ENCODE data around the gene HBG1.
"Not testable (repeated sequence)": the region's sequence is repeated elsewhere in the genome, so short reads cannot be mapped to it uniquely, and the experiment has no call there.

The HBG1 gene

GRCh38 chr11:5276697-5277096, 27.0 kb upstream of the HBG1 start:
- DNase-seq: no peak

DNA sequence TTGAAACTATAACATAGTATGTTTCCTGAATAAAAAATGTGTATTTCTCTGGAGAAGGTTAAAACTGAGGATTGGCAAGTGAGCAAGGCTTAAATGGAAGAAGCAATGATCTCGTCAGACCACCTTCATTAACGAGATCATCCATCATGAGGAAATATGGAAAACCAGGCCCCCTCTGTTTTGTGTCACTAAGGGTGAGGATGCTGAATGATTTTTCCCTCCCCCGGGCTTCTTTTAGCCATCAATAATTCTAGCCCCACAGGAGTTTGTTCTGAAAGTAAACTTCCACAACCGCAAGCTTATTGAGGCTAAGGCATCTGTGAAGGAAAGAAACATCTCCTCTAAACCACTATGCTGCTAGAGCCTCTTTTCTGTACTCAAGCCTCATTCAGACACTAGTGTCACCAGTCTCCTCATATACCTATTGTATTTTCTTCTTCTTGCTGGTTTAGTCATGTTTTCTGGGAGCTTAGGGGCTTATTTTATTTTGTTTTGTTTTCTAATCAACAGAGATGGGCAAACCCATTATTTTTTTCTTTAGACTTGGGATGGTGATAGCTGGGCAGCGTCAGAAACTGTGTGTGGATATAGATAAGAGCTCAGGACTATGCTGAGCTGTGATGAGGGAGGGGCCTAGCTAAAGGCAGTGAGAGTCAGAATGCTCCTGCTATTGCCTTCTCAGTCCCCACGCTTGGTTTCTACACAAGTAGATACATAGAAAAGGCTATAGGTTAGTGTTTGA, 25.9 kb upstream of the HBG1 start:
- no peak for DNase-seq

GRCh38 chr11:5274395-5274794, 24.7 kb upstream of the HBG1 start:
- no peak for DNase-seq

DNA sequence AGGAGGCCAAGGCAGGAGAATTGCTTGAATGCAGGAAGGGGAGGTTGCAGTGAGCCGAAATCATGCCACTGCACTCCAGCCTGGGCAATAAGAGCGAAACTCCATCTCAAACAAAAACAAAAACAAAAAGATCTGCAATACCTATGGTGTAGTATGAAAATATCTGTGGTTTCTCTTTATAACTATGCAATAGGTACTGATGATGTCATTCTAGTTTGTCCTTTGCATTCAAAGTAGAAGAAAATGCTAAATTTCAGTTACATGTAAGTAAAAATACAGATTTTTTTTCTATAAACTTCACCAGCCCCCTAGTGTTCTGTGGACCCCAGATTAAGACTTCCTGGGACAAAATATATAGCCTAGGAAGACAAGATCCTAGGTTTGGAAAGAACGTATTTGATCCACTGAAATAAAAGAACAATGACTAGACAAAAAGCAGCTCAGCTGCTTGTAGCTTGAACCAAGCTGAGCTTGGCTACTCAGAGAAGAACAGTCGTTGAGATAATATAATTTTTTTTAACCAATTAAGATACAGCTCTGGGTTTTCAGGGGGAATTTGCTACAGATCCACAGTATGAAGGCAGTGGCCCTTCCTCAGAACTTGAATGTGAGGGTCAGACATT, 22.8 kb upstream of the HBG1 start:
- DNase-seq: no peak

DNA sequence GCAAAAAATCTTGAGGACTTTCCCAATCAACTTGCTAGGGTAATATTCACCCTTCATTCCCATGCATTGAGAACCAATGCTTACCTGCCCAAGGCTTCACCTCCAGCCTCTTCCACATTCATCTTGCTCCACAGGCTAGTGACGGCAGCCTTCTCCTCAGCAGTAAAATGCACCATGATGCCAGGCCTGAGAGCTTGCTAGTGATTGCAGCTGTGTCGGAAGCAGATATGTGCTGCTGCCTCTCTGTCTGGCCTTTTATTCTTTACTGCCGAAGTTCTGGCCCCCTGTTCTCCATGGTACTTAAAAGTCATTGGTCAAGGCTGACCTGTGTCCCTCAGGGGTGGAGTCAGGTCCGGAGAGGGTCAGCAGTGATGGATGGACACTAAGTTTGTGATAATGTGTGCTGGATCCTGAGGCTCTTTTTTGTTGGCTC, 20.1 kb upstream of the HBG1 start, which contains the start of gene HBE1:
HBE1 (minus strand) TSS at position 231 of the 433 bp plus-strand sequence; CDS start at position 176, 55 bp downstream.
- DNase-seq: no peak

- DNase-seq: no peak
Measured at GRCh38 chr11:5267033-5267563, 17.4 kb upstream of the HBG1 start.

DNA sequence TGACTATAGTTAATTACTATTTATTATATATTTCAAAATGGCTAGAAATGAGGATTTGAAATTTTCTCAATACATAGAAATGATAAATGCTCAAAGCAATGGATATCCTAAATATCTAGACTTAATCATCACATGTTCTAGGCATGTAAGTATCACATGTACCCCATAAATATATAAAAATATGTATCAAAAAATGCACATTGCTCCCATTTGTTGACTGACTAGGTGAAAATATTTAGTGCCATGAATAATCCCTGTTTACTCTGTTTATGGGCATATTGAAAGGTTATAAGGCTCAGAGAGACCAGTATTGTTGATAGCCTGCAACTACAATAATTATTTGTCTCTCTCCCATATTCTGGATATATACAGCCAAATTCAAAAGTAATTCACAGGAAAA, 17.0 kb upstream of the HBG1 start:
- DNase-seq: no peak

DNA sequence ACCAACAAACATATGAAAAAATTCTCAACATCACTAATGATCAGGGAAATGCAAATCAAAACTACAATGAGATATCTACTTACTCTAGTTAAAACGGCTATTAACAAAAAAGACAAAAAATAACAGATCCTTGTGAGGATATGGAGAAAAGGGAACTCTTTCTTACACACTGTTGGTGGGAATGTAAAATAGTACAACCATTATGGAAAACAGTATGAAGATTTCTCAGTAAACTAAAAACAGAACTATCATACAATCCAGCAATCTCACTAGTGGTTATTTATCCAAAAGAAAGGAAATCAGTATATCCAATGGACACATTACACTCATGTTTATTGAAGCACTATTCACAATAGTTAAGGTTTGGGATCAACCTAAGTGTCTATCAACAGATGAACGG, 16.2 kb upstream of the HBG1 start:
- DNase-seq: no peak

DNA sequence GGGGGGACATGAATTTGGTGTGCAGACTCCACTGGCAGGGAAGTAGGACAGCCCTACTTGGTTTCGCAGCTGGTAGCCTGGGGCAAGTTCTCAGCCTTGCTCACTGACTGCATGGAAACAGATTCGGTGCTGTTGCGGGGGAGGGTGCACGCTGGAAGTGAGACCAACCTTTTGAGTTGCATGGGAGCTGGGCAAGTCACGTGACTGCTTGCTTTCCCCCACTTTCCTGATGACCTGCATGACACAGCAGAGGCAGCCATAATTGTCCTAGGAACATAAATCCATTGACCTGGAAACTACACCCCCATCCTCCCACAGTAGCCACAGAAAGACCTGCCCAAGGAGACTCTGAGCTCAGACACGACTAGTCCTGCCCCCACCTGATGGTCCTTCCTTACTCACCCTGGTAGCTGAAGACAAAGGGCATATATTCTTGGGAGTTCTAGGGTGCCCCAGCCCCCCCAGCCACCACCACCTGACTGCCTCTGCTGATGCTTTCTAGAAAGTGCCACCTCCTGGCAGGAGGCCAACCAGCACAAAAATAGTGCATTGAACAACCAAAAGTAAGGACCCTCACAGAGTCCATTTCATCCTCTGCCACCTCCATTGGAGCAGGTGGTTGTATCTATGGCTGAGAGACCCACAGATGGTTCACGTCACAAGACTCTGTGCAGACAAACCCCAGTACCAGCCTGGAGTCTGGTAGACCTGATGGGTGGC, 9.0 kb upstream of the HBG1 start:
- no peak for DNase-seq

DNA sequence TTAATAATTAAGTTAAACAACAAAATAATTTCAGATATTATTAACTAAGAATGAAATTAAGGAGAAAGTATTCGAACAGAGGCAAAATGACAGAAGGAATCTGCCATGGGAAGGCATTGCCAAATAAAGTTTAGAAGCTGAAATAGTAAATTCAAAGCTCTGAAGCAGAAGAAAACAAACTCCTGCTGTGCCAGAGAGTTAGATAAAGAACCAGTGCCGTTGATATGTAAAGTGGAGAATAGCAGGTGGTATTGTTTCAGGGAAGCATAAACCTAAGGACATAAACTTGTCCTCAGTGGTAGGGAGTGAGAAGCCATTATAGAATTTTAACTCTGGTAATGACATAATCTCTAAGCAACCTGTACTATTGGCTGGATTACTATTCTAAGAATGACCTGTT, 7.6 kb upstream of the HBG1 start:
- DNase-seq: no peak

DNA sequence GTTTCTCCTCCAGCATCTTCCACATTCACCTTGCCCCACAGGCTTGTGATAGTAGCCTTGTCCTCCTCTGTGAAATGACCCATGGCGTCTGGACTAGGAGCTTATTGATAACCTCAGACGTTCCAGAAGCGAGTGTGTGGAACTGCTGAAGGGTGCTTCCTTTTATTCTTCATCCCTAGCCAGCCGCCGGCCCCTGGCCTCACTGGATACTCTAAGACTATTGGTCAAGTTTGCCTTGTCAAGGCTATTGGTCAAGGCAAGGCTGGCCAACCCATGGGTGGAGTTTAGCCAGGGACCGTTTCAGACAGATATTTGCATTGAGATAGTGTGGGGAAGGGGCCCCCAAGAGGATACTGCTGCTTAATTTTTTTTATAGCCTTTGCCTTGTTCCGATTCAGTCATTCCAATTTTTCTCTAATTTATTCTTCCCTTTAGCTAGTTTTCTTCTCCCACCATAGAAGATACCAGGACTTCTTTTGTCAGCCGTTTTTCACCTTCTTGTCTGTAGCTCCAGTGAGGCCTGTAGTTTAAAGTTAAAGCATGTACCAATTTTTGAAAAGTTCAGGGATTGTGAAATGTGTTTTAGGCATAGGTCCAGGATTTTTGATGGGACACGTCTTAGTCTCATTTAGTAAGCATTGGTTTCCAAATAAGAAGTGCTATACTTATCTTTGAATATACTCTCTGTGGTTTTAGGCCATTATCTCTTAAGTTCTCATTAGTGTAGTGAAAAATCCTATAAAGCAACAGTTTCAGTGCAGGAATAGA, 5.2 kb upstream of the HBG1 start, which contains the start of gene HBG2:
HBG2 (minus strand) TSS at position 136 of the 768 bp plus-strand sequence; CDS start at position 83, 53 bp downstream.
- DNase-seq: not testable (repeated sequence)

- not testable (repeated sequence) for DNase-seq
Measured at GRCh38 chr11:5254023-5254422, 4.4 kb upstream of the HBG1 start.

DNA sequence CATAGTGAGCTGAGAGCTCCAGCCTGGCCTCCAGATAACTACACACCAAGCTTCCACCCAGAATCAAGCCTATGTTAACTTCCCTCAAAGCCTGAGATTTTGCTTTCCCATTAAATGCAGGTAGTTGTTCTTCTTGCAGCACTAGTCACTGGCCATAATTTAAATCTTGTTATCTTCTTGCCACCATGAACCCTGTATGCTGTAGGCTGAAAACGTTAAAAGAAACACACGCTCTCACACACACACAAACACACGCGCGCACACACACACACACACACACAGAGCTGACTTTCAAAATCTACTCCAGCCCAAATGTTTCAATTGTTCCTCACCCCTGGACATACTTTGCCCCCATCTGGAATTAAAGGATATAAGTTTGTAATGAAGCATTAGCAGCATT, 3.8 kb upstream of the HBG1 start:
- DNase-seq: not testable (repeated sequence)

DNA sequence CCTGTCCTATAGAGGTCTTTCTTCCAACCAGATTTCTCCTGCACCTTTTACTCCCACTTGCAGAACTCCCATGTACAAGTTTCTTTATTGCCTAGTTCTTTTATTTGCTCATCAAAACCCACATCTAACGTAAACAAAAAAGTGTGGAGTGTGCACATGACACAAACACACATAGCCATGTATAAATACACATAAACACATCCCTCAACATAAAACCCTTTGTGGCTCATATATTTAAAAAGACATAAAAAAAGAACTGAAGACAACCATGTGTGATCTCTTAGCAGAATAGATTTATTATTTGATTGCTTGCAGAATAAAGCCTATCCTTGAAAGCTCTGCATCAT, 3.2 kb upstream of the HBG1 start:
- no peak for DNase-seq

DNA sequence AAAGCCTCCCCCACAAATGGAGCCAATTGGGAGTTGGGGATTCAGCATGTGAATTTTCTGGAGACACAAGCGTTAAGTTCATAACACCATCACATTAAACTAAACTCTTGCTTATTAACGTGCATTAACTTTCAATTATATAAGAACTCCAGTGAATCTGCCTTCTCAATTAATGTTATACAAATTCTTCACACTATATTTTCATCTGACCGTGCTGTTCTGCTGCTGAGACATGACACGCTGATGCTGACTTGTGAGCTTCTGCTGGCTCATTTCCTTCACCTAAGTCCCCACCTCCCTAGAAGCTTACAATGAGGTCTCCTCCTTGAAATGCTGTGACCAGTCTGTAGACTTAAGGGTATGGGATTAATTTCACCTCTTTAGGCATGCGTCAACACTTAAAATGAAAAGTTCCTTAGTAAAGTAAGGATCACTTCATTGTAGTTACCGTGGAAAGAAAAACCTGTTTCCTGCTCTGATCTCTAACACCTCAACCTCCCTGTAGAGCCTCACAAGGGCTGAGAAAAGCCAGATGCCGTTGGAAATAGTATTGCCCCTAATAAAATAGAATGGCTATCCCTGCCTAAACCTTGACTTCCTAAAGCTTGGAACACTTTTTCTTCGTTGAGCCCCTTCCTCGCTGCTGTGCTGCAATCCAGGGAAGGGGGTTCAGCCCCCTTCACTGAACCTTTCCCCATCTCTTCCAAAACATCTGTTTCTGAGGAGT, 2.7 kb upstream of the HBG1 start:
- DNase-seq: no peak

GRCh38 chr11:5251746-5252145, 2.1 kb upstream of the HBG1 start:
- DNase-seq: no peak

DNA sequence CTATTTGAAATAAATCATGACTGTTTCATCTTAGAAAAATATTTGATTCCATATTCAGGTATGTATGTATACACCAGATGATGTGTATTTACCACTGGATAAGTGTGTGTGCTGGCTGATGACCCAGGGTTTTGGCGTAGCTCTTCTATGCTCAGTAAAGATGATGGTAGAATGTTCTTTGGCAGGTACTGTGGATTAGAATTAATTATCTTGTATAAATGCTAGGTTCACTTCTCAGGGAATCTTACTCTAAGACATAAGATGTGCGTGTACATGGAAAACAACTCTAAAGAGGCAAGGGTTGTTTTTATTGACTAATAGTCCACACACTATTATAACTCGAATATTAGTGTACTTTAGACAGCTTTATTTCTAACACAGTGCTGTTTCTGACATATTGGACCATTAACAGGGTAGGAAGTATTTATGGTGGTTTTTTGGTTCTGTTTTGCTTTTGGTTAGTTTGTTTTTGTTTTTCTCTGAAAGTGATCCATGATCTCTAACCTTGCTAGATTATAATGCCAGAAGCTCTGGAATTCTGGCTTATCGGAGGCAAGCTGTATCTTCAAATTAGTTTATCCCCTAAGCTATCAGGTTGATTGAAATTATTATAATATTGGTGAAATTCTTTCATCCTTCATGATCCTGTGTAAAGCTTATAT, 1.0 kb upstream of the HBG1 start:
- DNase-seq: no peak

DNA sequence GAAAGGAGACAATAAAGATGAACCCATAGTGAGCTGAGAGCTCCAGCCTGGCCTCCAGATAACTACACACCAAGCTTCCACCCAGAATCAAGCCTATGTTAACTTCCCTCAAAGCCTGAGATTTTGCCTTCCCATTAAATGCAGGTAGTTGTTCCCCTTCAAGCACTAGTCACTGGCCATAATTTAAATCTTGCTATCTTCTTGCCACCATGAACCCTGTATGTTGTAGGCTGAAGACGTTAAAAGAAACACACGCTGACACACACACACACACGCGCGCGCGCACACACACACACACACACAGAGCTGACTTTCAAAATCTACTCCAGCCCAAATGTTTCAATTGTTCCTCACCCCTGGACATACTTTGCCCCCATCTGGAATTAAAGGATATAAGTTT, 1.2 kb downstream of the HBG1 start:
- not testable (repeated sequence) for DNase-seq

DNA sequence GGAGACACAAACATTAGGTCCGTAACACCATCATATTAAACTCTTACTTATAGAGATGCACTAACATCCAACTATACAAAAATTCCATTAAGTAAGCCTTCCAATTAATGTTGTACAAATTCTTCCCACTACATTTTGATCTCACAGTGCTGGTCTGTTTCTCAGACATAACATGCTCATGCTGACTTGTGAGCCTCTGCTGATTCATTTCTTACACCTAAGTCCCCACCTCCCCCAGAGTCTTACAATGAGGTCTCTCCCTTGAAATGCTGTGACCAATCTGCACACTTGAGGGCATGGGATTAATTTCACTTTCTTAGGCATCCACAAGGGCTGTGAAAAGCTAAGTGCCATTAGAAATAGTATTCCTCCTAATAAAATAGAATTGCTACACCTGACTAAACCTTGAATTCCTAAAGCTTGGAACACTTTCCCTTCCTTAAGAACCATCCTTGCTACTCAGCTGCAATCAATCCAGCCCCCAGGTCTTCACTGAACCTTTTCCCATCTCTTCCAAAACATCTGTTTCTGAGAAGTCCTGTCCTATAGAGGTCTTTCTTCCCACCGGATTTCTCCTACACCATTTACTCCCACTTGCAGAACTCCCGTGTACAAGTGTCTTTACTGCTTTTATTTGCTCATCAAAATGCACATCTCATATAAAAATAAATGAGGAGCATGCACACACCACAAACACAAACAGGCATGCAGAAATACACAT, 2.0 kb downstream of the HBG1 start:
- DNase-seq: no peak

GRCh38 chr11:5246772-5247471, 2.7 kb downstream of the HBG1 start:
- no peak for DNase-seq
